HG03066 (cell line): ENCODE results near the gene DAPL1.

Experiments used
- ATAC-seq: cut with Tn5 transposase; IDR thresholded peaks from one replicate; pipeline ENCODE4 v1.9.1; 2021; ENCODE audit warnings: low read depth; ENCODE audit not compliant: unreplicated experiment

The DAPL1 gene, protein sequence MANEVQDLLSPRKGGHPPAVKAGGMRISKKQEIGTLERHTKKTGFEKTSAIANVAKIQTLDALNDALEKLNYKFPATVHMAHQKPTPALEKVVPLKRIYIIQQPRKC

GRCh38 chr2:158795195-158795924 lies at the start of gene DAPL1:
Gene DAPL1 (plus strand): TSS chr2:158795317. CDS start chr2:158795373, 56 bp downstream.
- no peak for ATAC-seq

DNA sequence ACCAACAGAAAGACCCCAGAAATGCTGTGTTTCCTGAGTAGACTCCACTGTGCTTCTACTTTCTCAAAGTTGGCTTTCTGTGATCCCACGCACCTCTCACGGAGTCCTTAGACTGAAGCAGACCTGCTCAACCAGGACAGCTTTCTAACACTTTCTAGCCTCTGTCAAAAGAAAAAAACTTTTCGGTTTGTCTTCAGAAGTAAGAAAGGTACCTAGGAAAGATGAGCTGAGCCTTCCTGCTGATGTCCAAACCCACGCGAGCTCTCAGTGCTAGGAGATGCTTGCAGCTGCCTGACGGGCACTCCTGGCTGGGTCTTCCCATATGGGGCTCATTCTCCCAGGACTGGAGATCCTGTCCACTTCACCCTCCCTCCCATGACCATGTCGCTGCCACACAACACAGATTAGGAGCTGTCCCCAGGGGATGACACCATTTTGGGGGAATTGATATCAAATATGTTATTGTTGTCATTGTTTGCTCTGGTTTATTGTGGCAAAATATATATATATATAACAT lies 49.2 kb upstream of the DAPL1 start:
- ATAC-seq, result no peak

DNA sequence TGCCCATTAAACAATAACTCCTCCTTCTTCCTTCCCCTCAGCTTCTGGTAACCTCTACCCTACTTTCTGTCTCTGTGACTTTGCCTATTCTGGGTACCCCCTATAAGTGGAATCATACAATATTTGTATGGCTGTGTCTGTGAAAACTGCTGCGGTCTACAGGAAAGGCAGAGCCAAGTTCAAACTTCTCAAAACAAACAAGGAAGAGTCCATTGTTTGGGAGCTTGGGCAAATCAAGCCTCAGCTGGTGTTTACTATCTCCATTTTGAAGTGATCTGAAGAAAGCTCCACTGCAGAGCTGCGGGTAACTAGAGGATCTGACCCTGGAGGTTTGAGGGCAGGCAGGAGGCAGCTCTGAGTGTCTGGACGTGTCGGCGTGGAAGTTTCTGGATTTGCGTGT lies 48.6 kb upstream of the DAPL1 start:
- ATAC-seq, result no peak

DNA sequence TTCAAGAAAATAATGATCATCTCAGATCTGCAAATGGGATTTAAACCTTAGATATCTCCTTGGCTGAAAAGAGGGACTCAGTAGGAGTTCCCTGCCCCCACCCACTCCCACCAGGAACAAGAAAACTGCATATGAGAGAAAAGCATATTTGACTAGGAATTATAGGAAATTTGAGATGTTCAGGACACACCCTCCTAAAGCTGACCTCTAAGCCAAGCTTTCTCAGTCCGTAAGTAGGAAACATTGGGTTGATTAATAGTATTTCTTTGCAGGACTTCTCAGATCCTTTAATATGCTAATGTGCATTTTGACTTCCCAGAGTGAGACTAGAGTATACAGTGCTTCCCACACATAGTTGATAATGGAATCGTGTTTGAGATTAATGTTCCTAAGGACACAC lies 47.8 kb upstream of the DAPL1 start:
- ATAC-seq, result no peak

DNA sequence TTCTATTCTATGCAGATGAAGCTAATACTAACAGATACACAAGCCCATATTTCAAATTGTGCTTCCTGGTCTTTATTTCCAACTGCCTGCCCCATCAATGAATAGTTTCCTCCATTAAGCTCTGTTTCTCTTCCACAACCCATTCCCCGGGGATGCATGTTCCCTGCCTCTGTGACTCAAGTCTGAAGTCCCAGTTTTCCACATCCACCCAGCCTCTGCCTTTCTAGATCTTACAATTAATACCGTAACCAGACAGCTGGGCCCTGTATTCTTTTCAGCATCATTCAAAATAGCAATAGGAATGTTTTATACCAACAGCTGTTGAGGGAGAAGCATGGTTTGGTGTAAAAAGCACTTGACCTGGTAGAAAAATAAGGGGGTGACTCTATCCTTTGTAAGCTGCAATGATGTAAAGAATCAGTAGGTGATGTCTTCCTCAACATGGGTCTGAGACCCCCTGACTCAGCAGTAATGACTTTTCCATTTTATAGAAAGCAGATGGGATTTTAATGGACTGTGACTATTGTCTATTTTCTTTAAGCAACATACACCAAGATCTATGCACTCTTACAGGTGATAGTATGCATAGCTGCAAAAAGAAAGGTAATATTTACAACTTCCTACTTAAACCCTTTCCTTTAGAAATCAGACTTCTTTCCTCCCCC lies 46.1 kb upstream of the DAPL1 start:
- no peak for ATAC-seq

- ATAC-seq, result no peak
These were observed 44.5 kb upstream of the DAPL1 start for GRCh38 chr2:158750458-158751125.

- peak; percentile 80 for ATAC-seq
These were observed 41.2 kb upstream of the DAPL1 start for GRCh38 chr2:158753641-158754611.

DNA sequence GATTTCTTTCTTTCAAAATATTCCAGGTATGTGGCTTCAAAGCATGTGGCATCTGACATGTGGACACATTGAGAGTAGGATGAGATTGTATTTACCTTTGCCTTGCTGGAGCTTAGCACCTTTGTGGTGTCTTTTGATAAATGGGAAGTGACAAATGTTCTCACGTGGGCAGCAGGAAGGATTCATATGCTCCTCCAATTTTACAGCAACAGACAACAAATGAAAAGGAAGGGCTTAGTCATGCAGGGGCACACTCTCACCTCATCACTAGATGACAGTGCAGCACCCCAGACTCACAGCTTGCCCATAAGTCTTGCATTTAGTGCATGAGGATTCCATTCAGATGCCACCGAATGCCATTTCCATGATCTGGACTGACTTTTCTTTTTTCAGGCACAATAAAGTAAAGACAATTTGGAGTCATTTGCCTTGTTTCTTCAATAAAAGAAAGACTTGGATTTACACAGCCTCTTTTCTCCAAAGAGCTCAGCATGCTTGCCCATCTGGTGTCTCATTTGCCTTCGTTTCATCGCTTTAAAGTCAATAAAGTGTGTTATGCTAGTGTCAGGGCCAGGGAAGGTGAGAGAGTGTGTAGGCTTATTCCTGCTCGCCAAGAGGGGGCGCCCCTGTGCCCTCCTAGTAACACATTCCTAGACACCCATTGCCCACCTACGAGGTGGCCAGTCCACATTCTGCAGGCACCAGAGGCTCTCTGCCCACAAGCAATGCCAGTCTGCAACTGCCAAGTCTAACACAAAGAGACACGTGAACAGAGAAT lies 39.6 kb upstream of the DAPL1 start:
- no peak for ATAC-seq

- no peak for ATAC-seq
These were observed 38.8 kb upstream of the DAPL1 start for GRCh38 chr2:158756331-158756730.

GRCh38 chr2:158756976-158757375 lies 38.1 kb upstream of the DAPL1 start:
- no peak for ATAC-seq

DNA sequence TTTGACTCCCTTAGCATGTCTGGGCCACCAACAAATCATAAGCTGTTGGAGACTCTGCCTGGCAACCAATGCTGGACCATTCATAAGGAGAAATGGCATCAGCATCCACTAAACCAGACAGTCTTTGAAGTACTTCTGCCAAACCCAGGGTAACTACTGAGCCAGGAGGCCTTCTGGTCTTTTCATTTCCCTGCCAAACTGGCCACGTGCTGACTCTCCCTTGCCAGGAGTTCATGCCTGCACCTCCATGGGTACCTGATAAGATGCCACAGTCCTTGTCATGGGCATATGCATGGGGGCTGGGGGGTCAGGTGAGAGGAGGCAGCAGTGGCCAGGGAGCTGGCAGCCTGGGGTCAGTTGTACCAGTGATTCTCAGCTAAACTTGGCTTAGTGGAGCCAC lies 34.2 kb upstream of the DAPL1 start:
- ATAC-seq, result no peak

GRCh38 chr2:158761621-158762020 lies 33.5 kb upstream of the DAPL1 start:
- ATAC-seq, result no peak

GRCh38 chr2:158762336-158762735 lies 32.8 kb upstream of the DAPL1 start:
- no peak for ATAC-seq

DNA sequence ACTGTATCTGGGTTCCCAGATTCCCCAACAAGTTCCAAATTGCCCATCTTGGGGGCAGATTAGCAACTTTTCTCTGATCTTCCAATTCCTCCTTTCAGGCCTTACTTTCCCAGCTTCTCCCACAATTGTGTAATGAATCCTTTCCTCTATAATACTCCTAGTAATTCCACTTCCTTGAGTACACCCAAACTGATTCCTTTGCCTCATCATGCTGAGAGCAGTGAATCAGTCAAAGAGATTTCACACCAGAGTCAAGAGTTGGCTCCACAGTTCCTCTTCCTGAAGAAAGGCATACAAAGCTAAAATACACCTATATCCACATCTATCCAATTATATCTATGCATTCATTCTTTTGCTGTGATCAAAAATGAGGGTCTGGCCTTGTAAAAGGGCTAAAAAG lies 28.6 kb upstream of the DAPL1 start:
- ATAC-seq, result no peak

- ATAC-seq, result no peak
These were observed 22.6 kb upstream of the DAPL1 start for GRCh38 chr2:158772306-158773078.

DNA sequence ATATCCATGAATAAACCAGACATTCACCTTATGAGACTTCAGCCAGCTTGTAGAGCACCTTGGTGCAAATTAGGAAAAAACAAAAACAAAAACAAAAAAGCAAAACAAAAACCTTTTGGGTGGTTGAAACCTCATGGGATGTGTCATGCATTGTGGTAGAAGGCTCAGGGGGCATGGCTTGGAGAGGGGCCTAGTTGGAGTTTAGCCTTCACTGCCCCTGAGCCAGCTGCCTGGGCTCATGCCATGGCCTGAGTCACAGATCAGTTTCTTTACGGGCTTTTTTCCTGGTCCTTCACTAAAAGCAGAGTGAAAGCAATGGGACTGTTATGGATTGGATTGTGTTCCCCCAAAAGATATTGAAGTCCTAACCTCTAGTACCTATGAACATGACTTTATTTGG lies 22.0 kb upstream of the DAPL1 start:
- ATAC-seq, result no peak

DNA sequence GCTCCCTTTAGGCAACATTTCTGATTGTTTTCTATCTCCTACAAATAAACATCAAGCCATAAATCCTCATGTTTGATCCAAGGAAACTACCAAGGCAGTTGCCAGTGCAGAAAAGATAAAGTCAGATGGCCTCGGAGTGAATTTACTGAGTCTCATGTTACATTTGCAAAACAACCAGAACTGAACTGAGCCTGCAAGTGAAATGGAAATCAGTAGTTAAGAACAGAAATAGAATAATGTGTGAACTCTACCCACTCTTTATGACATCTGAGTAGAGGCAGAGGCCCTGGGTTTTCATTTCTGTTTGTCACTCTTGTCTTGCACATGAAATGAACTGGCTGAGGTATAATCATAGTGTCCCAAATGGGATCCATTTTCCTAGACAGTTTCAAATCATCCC lies 20.4 kb upstream of the DAPL1 start:
- ATAC-seq, result no peak

GRCh38 chr2:158775273-158776027 lies 19.7 kb upstream of the DAPL1 start:
- no peak for ATAC-seq
